ENCODE results near the gene KCNK16. TPM values are rescaled to one million over a fixed set of nuclear protein-coding genes. Genes with fewer than 3 reads are reported as not detected.

Gene KCNK16
- total and polyA plus RNA-seq, 10 of the 15 experiments (the other 5 are each of a cell fraction or from before 2014, with no cell fraction given): not detected

- Histone ChIP-seq H3K4me2 (ENCODE audit: control insufficient read depth, insufficient read depth) (no peak overlapping the region), H3K27ac (ENCODE audit: control insufficient read depth, insufficient read depth) (no peak overlapping the region), H2AFZ (ENCODE audit: control insufficient read depth, low read depth, low read length) (no peak overlapping the region), H3K9ac (ENCODE audit: control insufficient read depth, insufficient read depth, low read length) (no peak overlapping the region), H3K4me1 (ENCODE audit: control insufficient read depth, insufficient read depth, low read length) (no peaks in the 10 kb centered on the region), H4K20me1 (ENCODE audit: control insufficient read depth, insufficient read depth) (no peaks in the 10 kb centered on the region), H3K9me3 (replicated peaks; ENCODE audit: control insufficient read depth, insufficient read depth, low read length) (no peaks in the 10 kb centered on the region), H3K36me3 (ENCODE audit: control insufficient read depth in 2 of 2, insufficient read depth in 2 of 2, low read length in 1 of 2) (no peaks in the 10 kb centered on the region), H3K79me2 (ENCODE audit: control insufficient read depth, insufficient read depth, low read length) (no peaks in the 10 kb centered on the region), H3K4me3 (no peak overlapping the region), H3K27me3 (replicated peaks in 1 of 2; ENCODE audit: control insufficient read depth in 2 of 2, insufficient read depth in 2 of 2, low read length in 1 of 2) (peaks cover 0 to 4% of the 10 kb centered on the region in 2 experiments; a peak in 3 of 4 replicates)
- 6% methylated on average over 3 of the region's 3 CpGs for WGBS (ENCODE audit: insufficient coverage, insufficient replicate concordance, low lambda C conversion rate, missing lambda C conversion rate)
- POLR2A ChIA-PET: no interaction called here
- RAD21 ChIA-PET (ENCODE audit: unreplicated experiment): no interaction called here
- in situ Hi-C loops (cut with MboI): no loop called here
- intact Hi-C loops (cut with micrococcal nuclease; ENCODE audit: unreplicated experiment): no loop called here
- ATAC-seq (no peak), FAIRE-seq (no peak), DNase-seq (ENCODE audit: low read depth, low spot score) (no peak)
- SMC1A ChIA-PET (ENCODE audit: uncharacterized antibody, unreplicated experiment): interaction anchor here (0.8 kb wide), 1 partner anchor 153 kb away, joined by 3 read pairs; no protein-coding TSS in a partner anchor
- CTCF ChIA-PET: interaction anchor here (1.3 to 2.0 kb wide), 2 partner anchors 28 to 591 kb away, joined by 3 to 6 read pairs; no protein-coding TSS in a partner anchor
- no peak for TF ChIP-seq CBX3 (IDR thresholded peaks at IDR 0.05; ENCODE audit: borderline replicate concordance, low read depth)
- BruUV-seq (replicated peaks): no TSS peak
Observed at GRCh38 chr6:39274903-39275302, 47.6 kb downstream of the KCNK16 start.

- Histone ChIP-seq H3K4me1 (ENCODE audit: control insufficient read depth, insufficient read depth, low read length) (no peaks in the 10 kb centered on the region), H3K9me3 (replicated peaks; ENCODE audit: control insufficient read depth, insufficient read depth, low read length) (no peaks in the 10 kb centered on the region), H3K27me3 (replicated peaks in 1 of 2; ENCODE audit: control insufficient read depth in 2 of 2, insufficient read depth in 2 of 2, low read length in 1 of 2) (peaks cover 0 to 2% of the 10 kb centered on the region in 2 experiments; a peak in 3 of 4 replicates), H3K4me2 (ENCODE audit: control insufficient read depth, insufficient read depth) (no peak overlapping the region), H3K36me3 (ENCODE audit: control insufficient read depth in 2 of 2, insufficient read depth in 2 of 2, low read length in 1 of 2) (no peaks in the 10 kb centered on the region), H3K79me2 (ENCODE audit: control insufficient read depth, insufficient read depth, low read length) (no peaks in the 10 kb centered on the region), H4K20me1 (ENCODE audit: control insufficient read depth, insufficient read depth) (no peaks in the 10 kb centered on the region), H2AFZ (ENCODE audit: control insufficient read depth, low read depth, low read length) (no peak overlapping the region), H3K27ac (ENCODE audit: control insufficient read depth, insufficient read depth) (no peak overlapping the region), H3K9ac (ENCODE audit: control insufficient read depth, insufficient read depth, low read length) (no peak overlapping the region), H3K4me3 (no peak overlapping the region)
- ChIA-PET POLR2A (interaction anchor here (0.6 kb wide), 2 partner anchors 31 to 252 kb away, joined by 3 read pairs; no protein-coding TSS in a partner anchor), RAD21 (ENCODE audit: unreplicated experiment) (no interaction called here), CTCF (interaction anchor here (1.3 to 2.0 kb wide), 2 partner anchors 28 to 591 kb away, joined by 3 to 6 read pairs; no protein-coding TSS in a partner anchor), SMC1A (ENCODE audit: uncharacterized antibody, unreplicated experiment) (interaction anchor here (0.8 kb wide), 1 partner anchor 153 kb away, joined by 3 read pairs; no protein-coding TSS in a partner anchor)
- in situ Hi-C loops (cut with MboI): no loop called here
- TF ChIP-seq CHD2 (IDR thresholded peaks at IDR 0.05; ENCODE audit: borderline replicate concordance, low read depth, low read length) (no peak), SPI1 (IDR thresholded peaks at IDR 0.05; ENCODE audit: borderline replicate concordance, insufficient read depth, low read depth, low read length) (no peak), RELA (IDR thresholded peaks at IDR 0.05; ENCODE audit: borderline replicate concordance, partially characterized antibody) (no peak), NFXL1 (IDR thresholded peaks at IDR 0.05; ENCODE audit: borderline replicate concordance) (no peak), HSF1 (IDR thresholded peaks at IDR 0.05; ENCODE audit: low read depth, low read length) (no peak), BRCA1 (IDR thresholded peaks at IDR 0.05; ENCODE audit: low read depth, low read length) (no peak), EGR1 (IDR thresholded peaks at IDR 0.05; ENCODE audit: borderline replicate concordance in 1 of 2, low read depth in 2 of 2, low read length in 2 of 2) (no peak), ZNF384 (IDR thresholded peaks at IDR 0.05; ENCODE audit: borderline replicate concordance, low read depth, low read length) (no peak), SP1 (IDR thresholded peaks at IDR 0.05; ENCODE audit: low read depth, low read length) (no peak), ZNF207 (IDR thresholded peaks at IDR 0.05; ENCODE audit: borderline replicate concordance) (no peak), GABPA (IDR thresholded peaks at IDR 0.05; ENCODE audit: low read depth) (no peak), ZBTB33 (IDR thresholded peaks at IDR 0.05) (no peak), SMAD5 (IDR thresholded peaks at IDR 0.05; ENCODE audit: low read depth) (no peak), NR2C1 (IDR thresholded peaks at IDR 0.05) (no peak)
- WGBS (ENCODE audit: insufficient coverage, insufficient replicate concordance, low lambda C conversion rate, missing lambda C conversion rate): 6% methylated on average over 4 of the region's 4 CpGs
- FAIRE-seq (no peak), ATAC-seq (no peak), DNase-seq (ENCODE audit: low read depth, low spot score) (no peak)
- intact Hi-C loops (cut with micrococcal nuclease; ENCODE audit: unreplicated experiment): no loop called here
- BruUV-seq (replicated peaks): no TSS peak
Observed at GRCh38 chr6:39274471-39274870, 48.0 kb downstream of the KCNK16 start.

Data from GM12878 (cell line).